Common myeloid progenitor, CD34-positive (primary cell): ENCODE measurements around the gene HOXC10.

ENCODE experiments used
- CTCF ChIA-PET: fragments of 350-600 bp; sonication (Branson Sonifier 250); formaldehyde crosslinking; loops from one replicate; lab custom pipeline; 2021; ENCODE audit warnings: antibody characterized with exemption; lab: Charles Lee
- POLR2A ChIA-PET: fragments of 350-600 bp; sonication (Branson Sonifier 250); formaldehyde crosslinking; loops from one replicate; lab custom pipeline; 2021; ENCODE audit warnings: antibody characterized with exemption; lab: Charles Lee
- DNase-seq, 3 donors: peaks; one replicate each; pipeline versions ENCODE4 v3.0.0 to v3.0.0-alpha.2; 2013
- H3K27ac ChIP-seq, 2 experiments: 1 replicate in 1 of 2; 2 replicates in 1 of 2; pipeline ENCODE4 v1.7.0; 2013; ENCODE audit warnings: inconsistent platforms in 2 of 2, low read length in 2 of 2, mild to moderate bottlenecking in 2 of 2, low read depth in 1 of 2, moderate library complexity in 1 of 2; ENCODE audit not compliant: severe bottlenecking in 2 of 2, insufficient read depth in 1 of 2, poor library complexity in 1 of 2
- H3K27me3 ChIP-seq, 5 experiments: replicated peaks in 2 of 5; 1 replicate in 3 of 5; 2 replicates in 2 of 5; pipeline versions ENCODE4 v1.6.1 to v1.7.0; 2013; ENCODE audit warnings: low read length in 4 of 5, mild to moderate bottlenecking in 2 of 5, moderate library complexity in 2 of 5, inconsistent platforms in 1 of 5; ENCODE audit not compliant: insufficient read depth in 5 of 5, control insufficient read depth in 4 of 5
- H3K36me3 ChIP-seq, 4 experiments: 1 replicate in 2 of 4; 2 replicates in 2 of 4; pipeline versions ENCODE4 v1.6.1 to v1.7.0; 2013; ENCODE audit warnings: low read length in 3 of 4, control low read depth in 1 of 4, mild to moderate bottlenecking in 1 of 4; ENCODE audit not compliant: control insufficient read depth in 4 of 4, insufficient read depth in 4 of 4
- H3K4me1 ChIP-seq, 4 experiments: 1 replicate in 3 of 4; 2 replicates in 1 of 4; pipeline versions ENCODE4 v1.6.1 to v1.7.1; 2013; ENCODE audit warnings: low read length in 3 of 4, mild to moderate bottlenecking in 3 of 4, control low read depth in 1 of 4, inconsistent platforms in 1 of 4, moderate library complexity in 1 of 4; ENCODE audit not compliant: control insufficient read depth in 4 of 4, insufficient read depth in 4 of 4; ENCODE audit errors: control extremely low read depth in 1 of 4
- H3K4me3 ChIP-seq, 7 experiments: 1 replicate in 4 of 7; 2 replicates in 3 of 7; pipeline versions ENCODE4 v1.5.1 to v1.7.0; 2013; ENCODE audit warnings: mild to moderate bottlenecking in 7 of 7, low read length in 6 of 7, moderate library complexity in 6 of 7, inconsistent platforms in 2 of 7, low read depth in 2 of 7, control low read depth in 1 of 7; ENCODE audit not compliant: insufficient read depth in 4 of 7, control insufficient read depth in 1 of 7; ENCODE audit errors: extremely low read depth in 1 of 7
- H3K9me3 ChIP-seq, 5 experiments: 1 replicate in 4 of 5; 2 replicates in 1 of 5; pipeline versions ENCODE4 v1.6.1 to v1.7.1; 2013; ENCODE audit warnings: low read length in 4 of 5, mild to moderate bottlenecking in 2 of 5, inconsistent platforms in 1 of 5, low read depth in 1 of 5, moderate library complexity in 1 of 5; ENCODE audit not compliant: control insufficient read depth in 4 of 5, insufficient read depth in 2 of 5; ENCODE audit errors: control extremely low read depth in 1 of 5
- WGBS: methylation state at CpG from one replicate; pipeline ENCODE4 v1.1.5; 2013; ENCODE audit not compliant: insufficient coverage; 5-methylcytosine and 5-hydroxymethylcytosine counted together

HOXC10 gene

DNA sequence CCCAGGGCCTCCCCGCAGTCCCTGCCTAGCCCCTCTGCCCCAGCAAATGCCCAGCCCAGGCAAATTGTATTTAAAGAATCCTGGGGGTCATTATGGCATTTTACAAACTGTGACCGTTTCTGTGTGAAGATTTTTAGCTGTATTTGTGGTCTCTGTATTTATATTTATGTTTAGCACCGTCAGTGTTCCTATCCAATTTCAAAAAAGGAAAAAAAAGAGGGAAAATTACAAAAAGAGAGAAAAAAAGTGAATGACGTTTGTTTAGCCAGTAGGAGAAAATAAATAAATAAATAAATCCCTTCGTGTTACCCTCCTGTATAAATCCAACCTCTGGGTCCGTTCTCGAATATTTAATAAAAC is 45.5 kb downstream of the HOXC10 start:
- Histone ChIP-seq H3K27me3 (peaks cover 31 to 100% (median 70%) of the 10 kb centered on the region in 5 experiments), H3K27ac (no peak overlapping the region), H3K4me1 (peaks cover 0 to 27% (median 12%) of the 10 kb centered on the region in 4 experiments), H3K9me3 (peaks cover 0 to 15% (median 2%) of the 10 kb centered on the region in 5 experiments), H3K36me3 (no peaks in the 10 kb centered on the region), H3K4me3 (no peak overlapping the region)
- ChIA-PET POLR2A (no interaction called here), CTCF (interaction anchor here (0.9 to 7.3 kb wide), 13 partner anchors 15 to 179 kb away, joined by 3 to 90 read pairs (median 7); partner anchors contain the start of genes HOXC10 and SMUG1)
- no peak for DNase-seq
- WGBS: 60% methylated on average over 1 of the region's 7 CpGs

DNA sequence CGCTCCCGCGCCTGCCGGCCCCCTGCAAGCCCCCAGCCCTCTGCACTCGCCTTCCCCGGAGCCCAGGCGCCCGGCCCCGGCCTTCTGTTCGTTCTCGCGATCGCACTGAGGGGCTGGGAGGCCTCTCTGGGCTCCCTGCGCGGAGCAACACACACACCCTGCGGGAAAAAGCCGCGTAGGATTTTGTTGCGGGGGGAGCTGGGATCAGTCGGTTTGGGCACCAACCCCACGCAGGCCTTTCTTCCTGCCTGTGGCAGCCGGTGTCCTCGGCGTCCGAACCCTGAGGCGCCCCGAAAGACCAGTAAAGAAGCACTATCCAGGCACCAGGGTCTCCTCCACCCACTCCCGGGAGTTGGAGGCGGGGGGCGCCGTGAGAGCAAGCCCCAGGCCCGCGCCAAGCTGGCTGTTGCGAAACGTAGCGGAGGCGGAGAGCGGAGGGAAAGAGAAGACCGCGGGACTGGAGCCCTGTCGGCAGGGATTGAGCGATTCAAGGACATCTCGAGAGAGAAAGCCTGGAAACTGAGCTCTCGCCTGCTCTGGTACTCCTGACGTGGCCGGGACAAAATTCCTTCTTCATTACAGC is 46.0 kb downstream of the HOXC10 start:
- POLR2A ChIA-PET: no interaction called here
- DNase-seq: no peak
- Histone ChIP-seq H3K4me1 (peaks cover 0 to 27% (median 12%) of the 10 kb centered on the region in 4 experiments), H3K36me3 (no peaks in the 10 kb centered on the region), H3K27ac (no peak overlapping the region), H3K9me3 (peaks cover 0 to 15% (median 2%) of the 10 kb centered on the region in 5 experiments), H3K4me3 (no peak overlapping the region), H3K27me3 (peaks cover 29 to 100% (median 74%) of the 10 kb centered on the region in 5 experiments)
- CTCF ChIA-PET: interaction anchor here (0.9 to 7.3 kb wide), 18 partner anchors 9 to 184 kb away, joined by 3 to 90 read pairs (median 7); partner anchors contain the start of genes HOXC10 and SMUG1
- WGBS: 4% methylated on average over 26 of the region's 46 CpGs

GRCh38 chr12:54031480-54031879 is 46.5 kb downstream of the HOXC10 start:
- ChIA-PET POLR2A (no interaction called here), CTCF (interaction anchor here (0.9 to 7.3 kb wide), 25 partner anchors 8 to 184 kb away, joined by 3 to 90 read pairs (median 7); partner anchors contain the start of genes HOXC10, HOXC9 and SMUG1)
- H3K27me3 ChIP-seq: peaks cover 26 to 100% (median 71%) of the 10 kb centered on the region in 5 experiments
- H3K36me3 ChIP-seq: no peaks in the 10 kb centered on the region
- H3K4me1 ChIP-seq: peaks cover 0 to 27% (median 12%) of the 10 kb centered on the region in 4 experiments
- peaks cover 0 to 15% (median 2%) of the 10 kb centered on the region in 5 experiments for H3K9me3 ChIP-seq
- WGBS: 60% methylated on average over 9 of the region's 16 CpGs
- H3K4me3 ChIP-seq: no peak overlapping the region
- no peak overlapping the region for H3K27ac ChIP-seq
- DNase-seq: no peak

GRCh38 chr12:54032086-54032619 is 47.2 kb downstream of the HOXC10 start:
- peaks cover 19 to 100% (median 73%) of the 10 kb centered on the region in 5 experiments for H3K27me3 ChIP-seq
- H3K9me3 ChIP-seq: peaks cover 0 to 15% (median 2%) of the 10 kb centered on the region in 5 experiments
- ChIA-PET CTCF (interaction anchor here (0.6 to 7.3 kb wide), 29 partner anchors 8 to 500 kb away, joined by 3 to 90 read pairs (median 6); partner anchors contain the start of genes HOXC4, HOXC8, HOXC9 and SMUG1), POLR2A (interaction anchor here (0.6 kb wide), 2 partner anchors 9 to 168 kb away, joined by 3 read pairs; no protein-coding TSS in a partner anchor)
- no peak overlapping the region for H3K4me3 ChIP-seq
- H3K36me3 ChIP-seq: no peaks in the 10 kb centered on the region
- no peak overlapping the region for H3K27ac ChIP-seq
- WGBS: 48% methylated on average over 4 of the region's 6 CpGs
- peaks cover 0 to 27% (median 12%) of the 10 kb centered on the region in 4 experiments for H3K4me1 ChIP-seq
- no peak for DNase-seq

DNA sequence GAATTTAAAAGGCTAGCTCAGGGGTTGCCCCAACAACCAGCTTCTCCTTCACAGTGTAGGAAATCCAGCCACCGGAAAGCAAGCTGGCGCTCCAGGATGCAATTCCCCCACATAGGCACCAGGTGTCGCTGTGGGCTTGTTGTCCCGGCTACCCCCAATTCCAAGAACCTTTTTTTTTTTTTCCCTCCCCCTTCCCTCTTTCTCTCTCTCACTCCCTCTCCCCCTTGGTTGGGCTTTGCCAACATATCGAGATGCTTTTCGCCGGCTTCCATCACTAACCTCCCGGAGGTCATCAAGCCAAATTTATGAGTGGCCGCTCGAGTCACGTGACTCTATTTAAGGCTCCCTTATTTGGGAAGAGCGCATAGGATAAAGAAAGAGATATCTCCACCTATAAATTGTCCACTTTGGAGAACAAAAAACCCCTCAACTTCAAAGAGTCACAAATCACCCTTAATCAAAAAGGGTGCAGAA is 47.7 kb downstream of the HOXC10 start, which contains the start of gene HOXC5:
TSS of gene HOXC5 (plus strand) at position 424 of the 474 bp plus-strand sequence. CDS start 73 bp downstream, outside the sequence.
- Histone ChIP-seq H3K4me1 (peaks cover 0 to 27% (median 12%) of the 10 kb centered on the region in 4 experiments), H3K4me3 (peak within 1 kb of the TSS in 2 of 7 experiments; percentile 8 to 17), H3K27me3 (peaks cover 15 to 100% (median 71%) of the 10 kb centered on the region in 5 experiments), H3K27ac (no peak within 1 kb of the TSS), H3K9me3 (peaks cover 0 to 15% (median 2%) of the 10 kb centered on the region in 5 experiments), H3K36me3 (no peaks in the 10 kb centered on the region)
- 0% methylated on average over 7 of the region's 12 CpGs for WGBS
- DNase-seq: peak; percentile 68 to 84 (median 80)
- ChIA-PET POLR2A (interaction anchor here (0.6 kb wide), 2 partner anchors 10 to 168 kb away, joined by 3 read pairs; no protein-coding TSS in a partner anchor), CTCF (interaction anchor here (0.6 to 7.3 kb wide), 30 partner anchors 9 to 500 kb away, joined by 3 to 90 read pairs (median 6); partner anchors contain the start of genes HOXC4, HOXC8, HOXC9 and SMUG1)

DNA sequence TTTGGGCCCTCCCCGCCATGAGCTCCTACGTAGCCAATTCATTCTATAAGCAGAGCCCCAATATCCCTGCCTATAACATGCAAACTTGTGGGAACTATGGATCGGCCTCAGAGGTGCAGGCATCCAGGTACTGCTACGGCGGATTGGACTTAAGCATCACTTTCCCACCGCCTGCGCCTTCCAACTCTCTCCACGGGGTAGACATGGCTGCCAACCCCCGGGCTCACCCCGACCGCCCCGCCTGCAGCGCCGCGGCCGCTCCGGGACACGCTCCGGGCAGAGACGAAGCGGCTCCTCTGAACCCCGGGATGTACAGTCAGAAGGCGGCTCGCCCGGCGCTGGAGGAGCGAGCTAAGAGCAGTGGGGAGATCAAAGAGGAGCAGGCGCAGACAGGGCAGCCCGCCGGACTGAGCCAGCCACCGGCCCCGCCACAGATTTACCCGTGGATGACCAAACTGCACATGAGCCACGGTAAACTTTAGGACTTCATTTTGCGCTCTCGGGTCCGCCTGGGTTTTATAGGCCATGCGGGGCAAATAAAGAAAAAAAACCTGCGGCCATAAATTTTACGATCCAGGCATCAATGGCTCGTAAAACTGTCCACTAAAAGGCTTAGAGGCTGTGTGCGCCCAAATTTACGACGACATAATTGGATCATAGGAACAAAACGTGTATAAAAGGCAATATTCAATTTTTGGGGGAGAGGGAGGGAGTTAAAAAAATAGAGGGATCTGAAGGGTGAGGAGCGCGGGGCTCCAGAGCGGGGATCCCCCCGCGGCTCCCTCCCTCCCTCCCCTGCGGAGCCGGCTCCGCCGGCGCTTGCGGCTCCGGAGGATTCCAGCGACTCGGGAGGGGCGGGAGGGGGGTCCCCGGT is 48.4 kb downstream of the HOXC10 start:
- peaks cover 0 to 15% (median 2%) of the 10 kb centered on the region in 5 experiments for H3K9me3 ChIP-seq
- no peak for DNase-seq
- POLR2A ChIA-PET: no interaction called here
- peaks cover 0 to 27% (median 12%) of the 10 kb centered on the region in 4 experiments for H3K4me1 ChIP-seq
- peaks cover 17 to 100% (median 73%) of the 10 kb centered on the region in 5 experiments for H3K27me3 ChIP-seq
- H3K27ac ChIP-seq: no peak overlapping the region
- no peaks in the 10 kb centered on the region for H3K36me3 ChIP-seq
- CTCF ChIA-PET: interaction anchor here (1.0 to 7.3 kb wide), 24 partner anchors 8 to 288 kb away, joined by 3 to 90 read pairs (median 7); partner anchors contain the start of genes HOXC4, HOXC8 and SMUG1
- WGBS: 3% methylated on average over 43 of the region's 61 CpGs
- peak overlapping the region in 2 of 7 experiments; percentile 8 to 17 for H3K4me3 ChIP-seq
